T-helper 1 cell (primary cell): ENCODE results near the gene CARD9.

ENCODE experiments used
- DNase-seq, 5 donors: peaks; one replicate each; pipeline ENCODE4 v3.0.0-alpha.2; 2012 to 2020

CARD9 gene

DNA sequence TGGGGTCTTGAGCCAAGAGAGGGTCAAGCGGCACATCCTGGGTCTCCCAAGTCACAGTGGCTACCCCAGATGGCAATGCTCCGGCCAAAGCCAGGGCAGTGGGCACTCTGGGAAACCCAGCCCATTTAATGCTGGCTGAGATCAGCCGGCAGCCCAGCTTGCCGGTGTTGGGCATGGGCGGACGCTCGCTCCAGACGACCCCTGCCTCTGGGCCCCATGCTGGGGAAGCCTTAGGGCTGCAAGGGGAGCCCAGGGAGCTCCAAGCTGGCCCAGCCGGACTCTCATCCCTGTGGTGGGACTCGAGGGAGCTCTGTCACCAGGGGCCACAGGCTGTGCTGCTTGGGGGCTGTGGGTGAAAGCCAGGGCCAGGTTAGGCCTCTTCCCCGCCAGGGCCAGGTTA lies 5.9 kb upstream of the CARD9 start:
- no peak for DNase-seq

DNA sequence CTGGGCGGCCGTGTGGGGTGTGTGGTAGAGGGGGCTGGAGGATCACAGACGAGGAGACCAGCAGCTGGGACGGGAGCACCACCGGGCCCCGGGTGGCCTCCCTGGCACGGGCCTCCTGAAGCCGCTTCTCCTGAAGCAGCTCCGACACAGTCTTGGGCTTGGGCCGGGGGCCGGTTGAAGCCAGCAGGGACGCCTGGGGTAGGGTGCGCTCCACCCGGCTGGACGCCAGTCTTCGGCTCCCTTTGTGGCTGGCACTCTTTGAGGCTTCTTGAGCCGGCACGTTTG lies 5.5 kb upstream of the CARD9 start:
- no peak for DNase-seq

GRCh38 chr9:136378170-136379002 lies 4.9 kb upstream of the CARD9 start:
- no peak for DNase-seq

GRCh38 chr9:136377341-136378169 lies 4.1 kb upstream of the CARD9 start:
- no peak for DNase-seq

GRCh38 chr9:136376457-136376856 lies 3.0 kb upstream of the CARD9 start:
- no peak for DNase-seq

DNA sequence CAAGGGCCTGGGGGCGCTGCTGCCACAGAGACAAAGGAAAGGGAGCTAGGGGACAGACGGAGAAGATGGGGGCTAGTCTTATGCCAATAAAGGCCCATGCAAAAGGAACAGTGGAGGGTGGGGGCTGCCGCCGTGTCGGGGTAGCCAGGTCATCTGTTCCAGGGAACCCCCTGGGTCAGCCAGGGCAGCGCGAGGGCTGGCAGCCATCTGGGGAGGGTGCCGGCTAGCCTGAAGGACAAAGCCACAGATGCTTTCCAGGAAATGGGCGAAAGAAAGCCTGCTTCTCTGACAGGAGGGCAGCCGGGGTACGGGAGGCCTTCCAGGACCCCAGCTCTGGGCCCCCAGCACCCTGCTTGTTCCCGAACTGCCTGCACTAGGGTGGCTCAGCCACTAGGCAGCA lies 1.6 kb upstream of the CARD9 start:
- DNase-seq = no peak

- DNase-seq = no peak
Measured at GRCh38 chr9:136374183-136374575, 710 bp upstream of the CARD9 start.

GRCh38 chr9:136372561-136373299 lies 739 bp downstream of the CARD9 start:
- DNase-seq = no peak

DNA sequence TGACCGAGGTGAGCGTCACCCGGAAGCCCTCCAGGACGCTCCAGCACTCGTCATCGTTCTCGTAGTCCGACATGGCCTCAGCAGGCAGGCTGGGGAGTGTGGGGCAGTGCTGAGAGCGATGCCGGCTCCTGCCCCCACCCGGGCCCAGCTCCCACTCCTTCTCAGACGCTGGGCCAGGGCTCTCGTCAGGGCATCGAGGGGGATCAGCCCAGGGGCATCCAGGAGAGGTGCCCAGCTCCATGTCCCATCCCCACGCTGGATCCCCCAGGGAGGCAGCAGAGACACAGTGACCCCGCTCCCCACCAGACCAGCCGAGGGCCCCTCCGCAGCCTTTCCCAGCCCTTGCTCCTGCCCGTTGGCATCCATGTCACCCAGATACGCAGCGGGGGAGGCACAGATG lies 1.5 kb downstream of the CARD9 start:
- no peak for DNase-seq

- no peak for DNase-seq
Measured at GRCh38 chr9:136371533-136371880, 2.0 kb downstream of the CARD9 start.

GRCh38 chr9:136370687-136371532 lies 2.6 kb downstream of the CARD9 start:
- no peak for DNase-seq

GRCh38 chr9:136370037-136370436 lies 3.4 kb downstream of the CARD9 start:
- no peak for DNase-seq

DNA sequence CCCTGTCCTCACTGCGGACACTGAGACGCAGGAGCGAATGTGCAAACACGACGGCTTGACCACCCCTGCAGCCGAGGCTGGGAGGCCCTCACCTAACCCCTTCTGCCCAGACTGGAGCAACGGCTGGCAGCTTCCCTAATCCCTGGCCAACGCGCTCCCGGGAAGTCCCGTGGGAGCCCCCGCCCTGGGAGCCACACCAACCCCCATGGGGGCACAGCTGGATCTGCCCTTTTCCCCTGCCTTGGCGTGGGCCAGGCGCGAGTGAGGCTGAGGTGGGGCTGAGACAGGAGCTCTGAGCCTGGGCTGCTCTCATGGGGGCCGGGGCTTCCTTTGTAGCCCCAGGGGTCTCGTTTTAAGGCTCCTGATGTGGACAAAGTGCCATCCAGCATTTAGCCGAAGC lies 5.3 kb downstream of the CARD9 start:
- no peak for DNase-seq

GRCh38 chr9:136367296-136368145 lies 5.9 kb downstream of the CARD9 start:
- DNase-seq = no peak

DNA sequence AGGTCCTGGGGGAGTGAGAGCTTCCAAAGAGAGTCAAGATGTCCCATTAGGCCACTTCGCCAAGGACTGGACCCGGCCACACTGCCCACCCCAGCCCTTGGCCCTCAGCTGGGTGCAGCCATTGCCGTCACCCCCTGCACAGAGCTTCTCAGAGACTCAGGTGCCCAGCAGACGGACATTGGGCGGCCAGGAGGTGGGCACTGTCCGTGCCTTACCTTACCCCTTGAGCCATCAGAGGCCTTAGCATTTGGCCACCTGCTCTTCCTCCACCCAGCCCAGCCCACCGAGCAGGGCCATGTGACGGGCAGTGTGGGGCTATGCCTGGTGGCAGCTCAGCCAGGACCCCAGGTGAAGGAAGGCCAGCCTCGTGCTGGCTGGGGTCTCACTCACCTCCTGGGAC lies 6.6 kb downstream of the CARD9 start:
- DNase-seq = no peak

DNA sequence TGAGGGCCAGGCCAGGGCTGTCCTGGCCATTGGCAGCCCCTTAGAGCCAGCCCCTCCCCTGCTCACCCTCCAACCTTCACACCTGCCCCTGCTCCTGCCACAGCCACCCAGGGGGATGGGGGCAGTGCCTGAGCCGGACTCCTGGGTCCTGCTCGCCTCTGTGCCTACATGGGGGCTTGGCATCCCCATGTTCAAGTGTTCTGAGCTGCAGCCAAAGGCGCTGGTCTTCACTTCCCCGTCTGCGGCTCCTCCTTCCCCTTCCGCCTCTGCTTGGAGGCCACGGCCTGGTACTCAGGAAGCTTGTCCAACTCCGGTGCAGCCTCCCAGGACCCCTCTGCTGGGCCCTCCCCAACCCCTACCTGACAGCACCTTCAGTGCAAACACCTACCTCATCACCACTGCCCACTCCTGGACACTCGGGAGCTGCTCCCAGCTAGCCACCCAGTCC lies 7.7 kb downstream of the CARD9 start:
- DNase-seq = no peak

- no peak for DNase-seq
Measured at GRCh38 chr9:136364942-136365774, 8.3 kb downstream of the CARD9 start.

- peak in 1 of 5 donors; percentile 8 for DNase-seq
Measured at GRCh38 chr9:136363949-136364748, 9.3 kb downstream of the CARD9 start.

DNA sequence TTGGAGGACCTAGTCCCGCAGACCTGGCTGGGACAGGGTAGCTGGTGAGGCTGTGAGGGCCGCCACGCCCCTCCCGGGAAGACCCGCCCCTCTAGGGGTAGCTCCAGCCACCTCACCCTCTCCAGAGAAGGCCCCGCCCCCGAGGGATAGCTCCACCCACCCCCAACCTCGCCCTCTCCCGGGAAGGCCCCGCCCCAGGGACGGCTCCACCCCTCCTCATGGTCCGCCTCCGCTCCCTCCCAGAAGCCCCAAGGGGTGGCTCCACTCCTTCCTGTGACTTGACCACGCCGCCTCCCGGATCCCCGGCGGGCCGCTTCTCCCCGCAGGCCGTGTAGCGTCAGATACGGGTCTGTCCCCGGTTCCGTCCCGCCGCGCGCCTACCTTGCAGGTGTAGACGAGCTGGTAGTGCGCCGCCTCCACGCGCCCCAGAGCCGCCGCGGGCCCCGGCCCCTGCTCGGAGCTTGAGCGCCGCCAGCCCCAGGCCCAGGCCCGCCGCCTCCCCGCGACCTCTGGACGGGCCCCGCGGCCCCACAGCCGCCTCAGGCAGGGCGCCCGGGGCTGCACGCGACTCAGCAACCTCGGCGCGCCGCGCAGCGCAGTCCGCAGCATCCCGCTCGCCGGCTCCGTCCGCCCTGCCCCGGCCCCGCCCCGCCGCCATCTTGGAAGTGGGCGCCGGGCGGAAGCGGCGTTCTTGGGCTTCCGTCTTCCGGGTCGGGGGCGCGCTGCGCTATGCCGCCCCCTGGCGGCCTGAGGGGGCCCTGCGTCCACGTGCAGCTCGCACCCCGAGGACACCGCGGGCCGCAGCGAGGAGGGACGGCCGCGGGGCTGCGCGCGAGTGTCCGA lies 10.1 kb downstream of the CARD9 start, which contains the start of gene DNLZ:
Gene DNLZ (minus strand): TSS at position 639 of the 843 bp plus-strand sequence. CDS start 30 bp downstream, at position 609.
- DNase-seq = peak; percentile 85 to 93 (median 90)
